Measurements from ENCODE around the gene NAA35.

Gene NAA35

DNA sequence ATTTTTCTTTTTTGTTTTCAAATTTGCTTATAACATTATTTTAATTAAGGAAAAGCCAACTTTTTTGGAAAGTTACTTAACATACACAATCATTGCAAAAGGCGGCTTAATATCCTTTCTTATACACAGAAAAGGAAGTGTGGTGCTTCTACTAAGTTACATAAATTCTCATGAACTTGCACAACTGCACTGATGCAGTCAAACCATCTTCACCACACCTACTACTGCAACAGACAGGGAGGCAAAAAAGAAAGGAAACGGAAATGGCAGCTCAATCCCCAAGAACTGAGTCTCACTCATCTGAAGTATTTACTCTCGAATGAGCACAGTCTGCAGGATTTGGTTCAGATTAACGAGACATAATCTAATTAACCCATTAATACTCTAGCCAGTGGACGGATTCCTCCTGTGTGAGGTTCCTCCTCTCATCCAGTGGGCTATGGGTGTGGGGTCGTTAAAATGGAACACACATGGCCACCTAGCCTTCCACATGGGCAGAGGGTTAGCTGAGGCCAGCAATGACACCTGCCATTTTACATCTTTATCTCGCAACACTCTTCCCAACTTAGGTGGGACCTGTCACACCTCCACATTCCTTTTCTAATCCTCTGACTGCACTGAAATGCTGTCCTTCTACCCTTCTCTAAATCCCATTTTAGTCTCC lies 128.4 kb downstream of the NAA35 start:
- no peak for DNase-seq

Data from NCI-H2029 (cell line).